CD4-positive, alpha-beta T cell treated with Interleukin-12 subunit alpha and Interleukin-12 subunit beta, for 1 hour (primary cell): ENCODE data around the gene ARHGEF4.

Source experiments
- DNase-seq: peaks from one replicate; pipeline ENCODE4 v3.0.0-alpha.2; 2020

Gene ARHGEF4

GRCh38 chr2:130837811-130838565, 1.3 kb downstream of the ARHGEF4 start:
- no peak for DNase-seq

- no peak for DNase-seq
Observed at GRCh38 chr2:130839011-130839780, 2.5 kb downstream of the ARHGEF4 start.

- DNase-seq: no peak
Observed at GRCh38 chr2:130840506-130840905, 3.8 kb downstream of the ARHGEF4 start.

GRCh38 chr2:130841741-130842365, 5.1 kb downstream of the ARHGEF4 start:
- no peak for DNase-seq

- no peak for DNase-seq
Observed at GRCh38 chr2:130842770-130843169, 6.1 kb downstream of the ARHGEF4 start.

GRCh38 chr2:130843321-130843985, 6.7 kb downstream of the ARHGEF4 start:
- no peak for DNase-seq

GRCh38 chr2:130844161-130844560, 7.4 kb downstream of the ARHGEF4 start:
- DNase-seq: no peak

GRCh38 chr2:130845505-130846085, 8.9 kb downstream of the ARHGEF4 start:
- DNase-seq: no peak

- no peak for DNase-seq
Observed at GRCh38 chr2:130846233-130846632, 9.5 kb downstream of the ARHGEF4 start.

GRCh38 chr2:130846686-130847375, 10.1 kb downstream of the ARHGEF4 start:
- no peak for DNase-seq

- no peak for DNase-seq
Observed at GRCh38 chr2:130847776-130848525, 11.2 kb downstream of the ARHGEF4 start.

GRCh38 chr2:130848526-130849210, 12.0 kb downstream of the ARHGEF4 start:
- no peak for DNase-seq

GRCh38 chr2:130849896-130850787, 13.4 kb downstream of the ARHGEF4 start:
- no peak for DNase-seq

- no peak for DNase-seq
Observed at GRCh38 chr2:130850788-130851623, 14.3 kb downstream of the ARHGEF4 start.

GRCh38 chr2:130851624-130852382, 15.1 kb downstream of the ARHGEF4 start:
- DNase-seq: no peak

- DNase-seq: no peak
Observed at GRCh38 chr2:130852521-130853115, 15.9 kb downstream of the ARHGEF4 start.

GRCh38 chr2:130853391-130853790, 16.7 kb downstream of the ARHGEF4 start:
- DNase-seq: no peak

- no peak for DNase-seq
Observed at GRCh38 chr2:130854301-130854700, 17.6 kb downstream of the ARHGEF4 start.
